B cell (primary cell): ENCODE results near the gene TOMM34. TPM values are rescaled to one million over a fixed set of nuclear protein-coding genes. Genes with fewer than 3 reads are reported as not detected.
A peak's percentile ranks its signal among the peaks of the same experiment; 100 is the strongest.

Experiments used
- ATAC-seq: fragments of 200-7000 bp; cut with Tn5 transposase; one replicate; pipeline ENCODE4 v1.10.0; 2021; ENCODE audit warnings: low read depth, mild to moderate bottlenecking, moderate number of reproducible peaks, moderate library complexity
- CTCF ChIA-PET: fragments of 350-600 bp; sonication (Branson Sonifier 250); formaldehyde crosslinking; loops from one replicate; lab custom pipeline; 2021; ENCODE audit warnings: antibody characterized with exemption, inconsistent platforms; lab: Charles Lee
- POLR2A ChIA-PET: fragments of 350-600 bp; sonication (Branson Sonifier 250); formaldehyde crosslinking; loops from one replicate; lab custom pipeline; 2021; ENCODE audit warnings: antibody characterized with exemption; lab: Charles Lee
- DNase-seq: peaks from one replicate; pipeline ENCODE4 v3.0.0; 2013
- H2AFZ ChIP-seq: 2 replicates; pipeline ENCODE4 v1.6.1; 2012; ENCODE audit warnings: mild to moderate bottlenecking, low read depth, low read length; ENCODE audit not compliant: insufficient read depth, poor library complexity, severe bottlenecking
- H3K27ac ChIP-seq, 2 donors: 1 replicate in 1 of 2; 2 replicates in 1 of 2; pipeline ENCODE4 v1.5.1; 2012 to 2013; ENCODE audit warnings: low read length in 2 of 2, mild to moderate bottlenecking in 2 of 2, moderate library complexity in 1 of 2
- H3K27me3 ChIP-seq, 4 experiments: fragments of 200-600 bp in 1 of 4; sonication (generic) in 1 of 4; replicated peaks in 1 of 4; 1 replicate in 2 of 4; 2 replicates in 2 of 4; pipeline versions ENCODE4 v1.6.1 to v1.7.0; 2013 to 2016; ENCODE audit warnings: low read length in 3 of 4, mild to moderate bottlenecking in 2 of 4, mixed read lengths in 1 of 4, moderate library complexity in 1 of 4; ENCODE audit not compliant: insufficient read depth in 4 of 4, control insufficient read depth in 3 of 4; ENCODE audit errors: control extremely low read depth in 1 of 4
- H3K36me3 ChIP-seq, 2 experiments: replicated peaks in 1 of 2; 1 replicate in 1 of 2; 2 replicates in 1 of 2; pipeline versions ENCODE4 v1.6.1 to v1.7.1; 2013; ENCODE audit warnings: low read length in 1 of 2; ENCODE audit not compliant: insufficient read depth in 2 of 2, control insufficient read depth in 1 of 2; ENCODE audit errors: control extremely low read depth in 1 of 2, extremely low read depth in 1 of 2
- H3K4me1 ChIP-seq, 2 donors: fragments of 200-600 bp in 1 of 2; sonication (generic) in 1 of 2; 1 replicate in 1 of 2; 2 replicates in 1 of 2; pipeline versions ENCODE4 v1.5.1 to v1.6.1; 2013 to 2017; ENCODE audit warnings: low read length in 2 of 2; ENCODE audit not compliant: control insufficient read depth in 2 of 2, insufficient read depth in 2 of 2
- H3K4me2 ChIP-seq: replicated peaks from 2 replicates; pipeline ENCODE3; 2012; ENCODE audit warnings: mild to moderate bottlenecking, low read depth, low read length; ENCODE audit not compliant: poor library complexity, severe bottlenecking
- H3K4me3 ChIP-seq, 5 experiments: fragments of 200-600 bp in 1 of 5; sonication (generic) in 1 of 5; 1 replicate in 3 of 5; 2 replicates in 2 of 5; pipeline versions ENCODE4 v1.5.1 to v1.7.0; 2011 to 2016; ENCODE audit warnings: low read length in 4 of 5, mild to moderate bottlenecking in 4 of 5, low read depth in 2 of 5, control low read depth in 1 of 5, moderate library complexity in 1 of 5; ENCODE audit not compliant: insufficient read depth in 1 of 5; ENCODE audit errors: control extremely low read depth in 1 of 5, extremely low read depth in 1 of 5
- H3K79me2 ChIP-seq: fragments of 200-600 bp; sonication (generic); one replicate; pipeline ENCODE4 v1.6.0; 2016; ENCODE audit warnings: low read length; ENCODE audit not compliant: control insufficient read depth, insufficient read depth
- H3K9ac ChIP-seq: fragments of 200-600 bp; sonication (generic); 2 replicates; pipeline ENCODE4 v1.6.1; 2017; ENCODE audit warnings: mild to moderate bottlenecking, low read length, moderate library complexity
- H3K9me3 ChIP-seq, 3 donors: one replicate each; pipeline versions ENCODE4 v1.6.1 to v1.7.1; 2013; ENCODE audit warnings: low read length in 2 of 3; ENCODE audit not compliant: control insufficient read depth in 2 of 3, insufficient read depth in 1 of 3; ENCODE audit errors: control extremely low read depth in 1 of 3
- H4K20me1 ChIP-seq: 2 replicates; pipeline ENCODE4 v1.6.0; 2012; ENCODE audit warnings: mild to moderate bottlenecking, low read length; ENCODE audit not compliant: insufficient read depth, control insufficient read depth, poor library complexity, severe bottlenecking
- H3K27ac Mint-ChIP-seq: one replicate; pipeline ENCODE4 v1.8.0; 2021; ENCODE audit warnings: mixed read lengths
- H3K27me3 Mint-ChIP-seq: one replicate; pipeline ENCODE4 v1.8.0; 2021; ENCODE audit warnings: mixed read lengths
- H3K4me1 Mint-ChIP-seq: one replicate; pipeline ENCODE4 v1.8.0; 2021; ENCODE audit warnings: mixed read lengths
- H3K4me3 Mint-ChIP-seq: one replicate; pipeline ENCODE4 v1.8.0; 2021; ENCODE audit warnings: mixed read lengths
- H3K9me3 Mint-ChIP-seq: one replicate; pipeline ENCODE4 v1.8.0; 2022; ENCODE audit warnings: mixed read lengths; ENCODE audit not compliant: insufficient read depth
- CTCF ChIP-seq: fragments of 200-600 bp; IDR thresholded peaks from one replicate; pipeline ENCODE4 v1.8.0; 2022; ENCODE audit warnings: antibody characterized with exemption, mild to moderate bottlenecking
- EZH2 ChIP-seq: IDR thresholded peaks from 2 replicates; pipeline ENCODE4 v1.6.1; 2012; ENCODE audit warnings: borderline replicate concordance, low read depth, mild to moderate bottlenecking, moderate library complexity, low read length; ENCODE audit not compliant: insufficient read depth, poor library complexity, severe bottlenecking
- WGBS: methylation state at CpG from one replicate; pipeline ENCODE4 v1.1.5; 2013; ENCODE audit warnings: missing lambda C conversion rate; ENCODE audit not compliant: insufficient coverage; 5-methylcytosine and 5-hydroxymethylcytosine counted together
- intact Hi-C: fragments of 100-400 bp; cut with micrococcal nuclease; formaldehyde crosslinking; loops from one replicate; pipeline ENCODE4 v1.10.0; 2022
- polyA plus RNA-seq: library from polyadenylated mRNA; depleted of rRNA; stranded (reverse); fragments of >200 nt; gene quantifications from 2 replicates; pipeline ENCODE4 v1.2.3, GENCODE V29; 2012
- total RNA-seq, 2 donors: library from RNA; stranded (reverse); fragments of 120-200 nt in 1 of 2; gene quantifications; 1 replicate in 1 of 2; 2 replicates in 1 of 2; pipeline versions ENCODE4 v1.2.3 to v1.2.4, GENCODE V29; 2013 to 2022

The TOMM34 gene
- total and polyA plus RNA-seq, 2 donors (not counting 1 experiment from before 2014, with no cell fraction given): 19.1 to 21.8 TPM

DNA sequence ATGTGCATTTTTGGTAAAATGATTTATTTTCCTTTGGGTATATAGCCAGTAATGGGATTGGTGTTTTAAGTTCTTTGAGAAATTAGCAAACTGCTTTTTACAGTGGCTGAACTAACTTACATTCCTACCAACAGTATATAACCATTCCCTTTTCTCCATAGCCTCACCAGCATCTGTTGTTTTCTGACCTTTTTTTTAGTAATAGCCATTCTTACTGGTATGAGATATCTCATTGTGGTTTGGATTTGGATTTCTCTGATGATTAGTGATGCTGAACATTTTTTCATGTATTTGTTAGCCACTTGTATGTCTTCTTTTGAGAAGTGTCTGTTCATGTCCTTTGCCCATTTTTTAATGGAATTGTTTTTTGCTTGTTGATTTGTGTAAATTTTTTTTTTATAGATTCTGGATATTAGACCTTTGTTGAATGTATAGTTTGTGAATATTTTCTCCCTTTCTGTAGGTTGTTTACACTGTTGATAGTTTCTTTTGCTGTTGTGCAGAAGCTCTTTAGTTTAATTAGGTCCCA is 48.4 kb upstream of the TOMM34 start:
- no peak for ATAC-seq
- no peak overlapping the region for H3K4me3 Mint-ChIP-seq
- CTCF ChIA-PET: no interaction called here
- peaks cover 11 to 76% of the 10 kb centered on the region in 2 experiments for H3K36me3 ChIP-seq
- intact Hi-C loops: no loop called here
- no peaks in the 10 kb centered on the region for H3K9me3 Mint-ChIP-seq
- TF ChIP-seq CTCF: no peak
- TF ChIP-seq EZH2: no peak
- peaks cover 96% of the 10 kb centered on the region for H3K79me2 ChIP-seq
- no peaks in the 10 kb centered on the region for H3K9me3 ChIP-seq
- no peak overlapping the region for H3K9ac ChIP-seq
- H3K27ac Mint-ChIP-seq: peak overlapping the region; percentile 46
- no peak overlapping the region for H2AFZ ChIP-seq
- H3K4me2 ChIP-seq: no peak overlapping the region
- DNase-seq: no peak
- H3K27ac ChIP-seq: peak overlapping the region in 1 of 2 donors; percentile 55
- POLR2A ChIA-PET: interaction anchor here (1.6 kb wide), 1 partner anchor 11 kb away, joined by 4 read pairs; no protein-coding TSS in a partner anchor
- H3K27me3 ChIP-seq: no peaks in the 10 kb centered on the region
- H3K4me1 ChIP-seq: no peaks in the 10 kb centered on the region
- H3K4me3 ChIP-seq: no peak overlapping the region
- H4K20me1 ChIP-seq: peaks cover 56% of the 10 kb centered on the region
- H3K4me1 Mint-ChIP-seq: peaks cover 28% of the 10 kb centered on the region
- no peaks in the 10 kb centered on the region for H3K27me3 Mint-ChIP-seq

- Histone ChIP-seq H3K9ac (peak overlapping the region; percentile 11), H3K4me1 (peaks cover 13 to 23% of the 10 kb centered on the region in 2 donors), H2AFZ (no peak overlapping the region), H3K4me2 (peak overlapping the region; percentile 53), H3K9me3 (no peaks in the 10 kb centered on the region), H4K20me1 (peaks cover 32% of the 10 kb centered on the region), H3K4me3 (no peak overlapping the region), H3K27me3 (no peaks in the 10 kb centered on the region), H3K36me3 (peaks cover 20 to 83% of the 10 kb centered on the region in 2 experiments), H3K79me2 (peaks cover 96% of the 10 kb centered on the region), H3K27ac (peak overlapping the region in 1 of 2 donors; percentile 70)
- 58% methylated on average over 2 of the region's 5 CpGs for WGBS
- Mint-ChIP-seq H3K4me3 (peak overlapping the region; percentile 68), H3K4me1 (peaks cover 40% of the 10 kb centered on the region), H3K27me3 (no peaks in the 10 kb centered on the region), H3K9me3 (no peaks in the 10 kb centered on the region), H3K27ac (peak overlapping the region; percentile 75)
- intact Hi-C loops: loop anchor here (5.0 kb wide), 1 partner anchor 40 kb away; no protein-coding TSS in a partner anchor
- POLR2A ChIA-PET: interaction anchor here (0.7 to 1.2 kb wide), 3 partner anchors 10 to 53 kb away, joined by 3 to 4 read pairs (median 3); no protein-coding TSS in a partner anchor
- CTCF ChIA-PET: interaction anchor here (1.3 to 3.3 kb wide), 4 partner anchors 10 to 46 kb away, joined by 4 to 20 read pairs (median 8); no protein-coding TSS in a partner anchor
- TF ChIP-seq CTCF (no peak), EZH2 (no peak)
- DNase-seq (peak; percentile 45), ATAC-seq (peak; percentile 91)
These were observed 37.5 kb upstream of the TOMM34 start for GRCh38 chr20:44997668-44998067.
